ENCODE results near the gene TBC1D19. TPM values are rescaled to one million over a fixed set of nuclear protein-coding genes. Genes with fewer than 3 reads are reported as not detected.

TBC1D19 gene
- polyA plus RNA-seq, 1 donor from 2014 or later = 2.7 TPM

GRCh38 chr4:26782168-26782829 is 198.4 kb downstream of the TBC1D19 start:
- Mint-ChIP-seq H3K4me1 (peaks cover 5 to 10% (median 10%) of the 10 kb centered on the region in 3 donors), H3K27ac (no peak overlapping the region), H3K9me3 (no peaks in the 10 kb centered on the region), H3K36me3 (peaks cover 4% of the 10 kb centered on the region), H3K27me3 (no peaks in the 10 kb centered on the region), H3K4me3 (no peak overlapping the region)

- Mint-ChIP-seq H3K36me3 (peaks cover 4% of the 10 kb centered on the region), H3K27me3 (peaks cover 3% of the 10 kb centered on the region), H3K27ac (no peak overlapping the region), H3K4me1 (peaks cover 10 to 15% (median 15%) of the 10 kb centered on the region in 3 donors), H3K4me3 (no peak overlapping the region), H3K9me3 (no peaks in the 10 kb centered on the region)
These were observed 198.9 kb downstream of the TBC1D19 start for GRCh38 chr4:26782830-26783202.

DNA sequence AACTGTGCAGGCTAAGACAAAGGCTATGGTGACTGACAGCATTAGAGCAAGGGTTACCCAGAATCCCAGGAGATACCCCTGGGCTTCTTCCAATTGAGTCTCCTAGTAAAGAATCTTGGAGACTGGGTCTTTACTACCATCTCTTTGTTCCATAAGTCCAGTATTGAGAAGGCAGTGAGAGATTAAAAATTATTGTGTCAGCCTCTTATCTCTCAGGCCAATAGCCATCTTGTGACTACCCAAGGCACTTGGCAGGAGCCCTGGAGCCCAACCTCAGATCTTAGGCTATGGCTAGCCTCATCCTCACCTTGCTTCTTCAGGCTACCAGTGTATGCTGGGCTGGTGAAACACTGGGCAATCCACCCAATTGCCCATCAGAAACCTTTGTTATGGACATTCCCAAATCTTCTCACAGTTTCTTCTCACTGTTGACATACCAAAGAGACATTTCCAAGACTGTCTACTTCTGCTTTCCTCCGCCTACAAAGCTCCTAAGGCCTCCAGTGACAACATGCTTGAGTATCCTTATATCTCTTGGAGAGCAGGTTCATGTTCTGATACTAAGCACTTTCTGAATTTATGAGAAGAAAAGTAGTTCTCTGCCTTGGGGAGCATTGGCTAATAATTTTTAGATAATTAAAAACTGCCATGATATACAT is 200.5 kb downstream of the TBC1D19 start:
- H3K9me3 Mint-ChIP-seq = no peaks in the 10 kb centered on the region
- H3K27me3 Mint-ChIP-seq = peaks cover 10% of the 10 kb centered on the region
- H3K4me1 Mint-ChIP-seq = peaks cover 12 to 18% (median 17%) of the 10 kb centered on the region in 3 donors
- H3K36me3 Mint-ChIP-seq = peaks cover 4% of the 10 kb centered on the region
- peak overlapping the region in 1 of 3 donors; percentile 20 for H3K27ac Mint-ChIP-seq
- no peak overlapping the region for H3K4me3 Mint-ChIP-seq

GRCh38 chr4:26785312-26785711 is 201.4 kb downstream of the TBC1D19 start:
- Mint-ChIP-seq H3K4me3 (no peak overlapping the region), H3K4me1 (peaks cover 12 to 15% (median 15%) of the 10 kb centered on the region in 3 donors), H3K27me3 (peaks cover 10% of the 10 kb centered on the region), H3K27ac (no peak overlapping the region), H3K9me3 (no peaks in the 10 kb centered on the region), H3K36me3 (peaks cover 4% of the 10 kb centered on the region)

- Mint-ChIP-seq H3K36me3 (peaks cover 4% of the 10 kb centered on the region), H3K4me1 (peaks cover 12 to 14% (median 14%) of the 10 kb centered on the region in 3 donors), H3K27me3 (peaks cover 10% of the 10 kb centered on the region), H3K9me3 (no peaks in the 10 kb centered on the region), H3K27ac (no peak overlapping the region), H3K4me3 (no peak overlapping the region)
These were observed 201.9 kb downstream of the TBC1D19 start for GRCh38 chr4:26785810-26786209.

GRCh38 chr4:26786916-26787315 is 203.0 kb downstream of the TBC1D19 start:
- peaks cover 10% of the 10 kb centered on the region for H3K27me3 Mint-ChIP-seq
- H3K4me3 Mint-ChIP-seq = peak overlapping the region in 2 of 4 donors; percentile 27 to 75
- peaks cover 0 to 2% (median 0%) of the 10 kb centered on the region in 3 donors for H3K9me3 Mint-ChIP-seq
- peaks cover 4% of the 10 kb centered on the region for H3K36me3 Mint-ChIP-seq
- H3K27ac Mint-ChIP-seq = peak overlapping the region in 1 of 3 donors; percentile 27
- peaks cover 12 to 14% (median 14%) of the 10 kb centered on the region in 3 donors for H3K4me1 Mint-ChIP-seq

GRCh38 chr4:26787461-26788340 is 203.8 kb downstream of the TBC1D19 start:
- Mint-ChIP-seq H3K27ac (peak overlapping the region in 1 of 3 donors; percentile 76), H3K9me3 (peaks cover 0 to 2% (median 0%) of the 10 kb centered on the region in 3 donors), H3K4me1 (peaks cover 12 to 14% (median 14%) of the 10 kb centered on the region in 3 donors), H3K4me3 (peak overlapping the region in 2 of 4 donors; percentile 61 to 75), H3K36me3 (peaks cover 4% of the 10 kb centered on the region), H3K27me3 (peaks cover 10% of the 10 kb centered on the region)

- Mint-ChIP-seq H3K27me3 (peaks cover 10% of the 10 kb centered on the region), H3K4me1 (peaks cover 12 to 14% (median 14%) of the 10 kb centered on the region in 3 donors), H3K9me3 (peaks cover 0 to 2% (median 0%) of the 10 kb centered on the region in 3 donors), H3K36me3 (peaks cover 4% of the 10 kb centered on the region), H3K4me3 (no peak overlapping the region), H3K27ac (no peak overlapping the region)
These were observed 204.5 kb downstream of the TBC1D19 start for GRCh38 chr4:26788341-26788733.

- Mint-ChIP-seq H3K9me3 (peaks cover 0 to 2% (median 0%) of the 10 kb centered on the region in 3 donors), H3K4me3 (peak overlapping the region in 1 of 4 donors; percentile 44), H3K36me3 (peaks cover 4% of the 10 kb centered on the region), H3K4me1 (peaks cover 12 to 14% (median 14%) of the 10 kb centered on the region in 3 donors), H3K27me3 (peaks cover 10% of the 10 kb centered on the region), H3K27ac (no peak overlapping the region)
These were observed 205.3 kb downstream of the TBC1D19 start for GRCh38 chr4:26789208-26789607.

GRCh38 chr4:26791346-26791745 is 207.5 kb downstream of the TBC1D19 start:
- no peak overlapping the region for H3K4me3 Mint-ChIP-seq
- peaks cover 10% of the 10 kb centered on the region for H3K27me3 Mint-ChIP-seq
- peaks cover 0 to 2% (median 0%) of the 10 kb centered on the region in 3 donors for H3K9me3 Mint-ChIP-seq
- H3K36me3 Mint-ChIP-seq = no peaks in the 10 kb centered on the region
- H3K4me1 Mint-ChIP-seq = peaks cover 11 to 14% (median 12%) of the 10 kb centered on the region in 3 donors
- H3K27ac Mint-ChIP-seq = no peak overlapping the region

DNA sequence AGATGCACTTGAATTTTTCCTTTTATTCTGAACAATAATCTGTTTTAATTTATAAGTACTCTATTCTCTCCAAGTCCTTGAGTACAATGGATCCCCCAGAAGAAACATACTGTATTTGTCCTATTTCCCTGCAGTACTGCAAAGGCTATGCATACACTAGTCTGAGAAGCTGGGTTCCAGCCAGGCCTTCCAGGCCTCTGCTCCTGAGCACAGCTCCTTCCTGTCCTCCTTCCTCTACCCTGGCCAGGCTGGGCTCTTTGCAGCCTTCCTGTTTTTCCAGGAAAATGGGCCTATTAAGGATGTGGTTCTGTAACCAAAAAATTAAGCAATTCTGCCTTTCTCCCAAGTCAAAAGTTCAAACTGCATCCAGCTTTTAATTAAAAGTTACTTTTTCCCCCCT is 208.8 kb downstream of the TBC1D19 start:
- Mint-ChIP-seq H3K36me3 (no peaks in the 10 kb centered on the region), H3K27ac (no peak overlapping the region), H3K9me3 (peaks cover 0 to 2% (median 2%) of the 10 kb centered on the region in 3 donors), H3K4me1 (peaks cover 4% of the 10 kb centered on the region in 3 donors), H3K27me3 (peaks cover 12% of the 10 kb centered on the region), H3K4me3 (no peak overlapping the region)

DNA sequence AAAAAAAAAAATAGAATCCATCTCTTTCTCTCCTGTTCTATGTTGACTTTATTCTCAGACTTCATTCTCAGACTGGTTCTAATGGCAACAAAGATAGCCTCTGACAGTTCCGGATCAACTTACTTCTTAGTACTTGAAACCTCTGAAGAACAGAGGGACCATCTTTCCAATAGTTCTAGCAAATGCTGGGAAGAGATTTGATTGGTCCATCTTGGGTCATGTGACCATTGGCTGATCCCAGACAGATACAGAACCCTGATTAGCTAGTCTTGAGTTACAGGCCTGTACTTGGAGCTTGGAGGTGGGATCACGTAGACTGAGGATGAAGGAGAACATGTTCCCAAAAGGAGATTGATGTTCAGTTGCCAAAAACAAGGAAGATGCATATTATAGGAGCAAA is 209.9 kb downstream of the TBC1D19 start:
- Mint-ChIP-seq H3K27ac (no peak overlapping the region), H3K27me3 (peaks cover 5% of the 10 kb centered on the region), H3K36me3 (peaks cover 1% of the 10 kb centered on the region), H3K4me1 (no peaks in the 10 kb centered on the region), H3K4me3 (no peak overlapping the region), H3K9me3 (peaks cover 0 to 3% (median 2%) of the 10 kb centered on the region in 3 donors)

- no peak overlapping the region for H3K4me3 Mint-ChIP-seq
- H3K36me3 Mint-ChIP-seq = peaks cover 1% of the 10 kb centered on the region
- peaks cover 3% of the 10 kb centered on the region for H3K27me3 Mint-ChIP-seq
- peaks cover 0 to 3% (median 0%) of the 10 kb centered on the region in 3 donors for H3K9me3 Mint-ChIP-seq
- H3K27ac Mint-ChIP-seq = no peak overlapping the region
- no peaks in the 10 kb centered on the region for H3K4me1 Mint-ChIP-seq
These were observed 212.2 kb downstream of the TBC1D19 start for GRCh38 chr4:26796081-26796480.

DNA sequence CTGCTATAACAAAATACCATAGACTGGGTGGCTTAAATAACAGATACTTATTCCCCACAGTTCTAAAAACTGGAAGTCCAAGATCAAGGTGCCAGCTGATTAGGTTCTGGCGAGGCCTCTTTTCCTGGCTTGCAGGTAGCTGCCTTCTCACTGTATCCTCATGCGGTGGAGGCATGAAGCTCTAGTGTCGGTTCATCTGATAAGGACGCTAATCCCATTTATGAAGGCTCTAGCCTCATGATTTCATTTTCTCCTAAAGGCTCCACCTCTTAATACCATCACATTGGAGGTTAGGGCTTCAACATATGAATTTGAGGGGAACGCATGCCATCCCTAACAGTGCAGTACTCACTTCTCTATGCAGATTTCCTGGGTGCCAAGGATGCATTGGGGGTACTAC is 218.9 kb downstream of the TBC1D19 start:
- peaks cover 3% of the 10 kb centered on the region for H3K36me3 Mint-ChIP-seq
- no peak overlapping the region for H3K27ac Mint-ChIP-seq
- H3K4me3 Mint-ChIP-seq = no peak overlapping the region
- H3K4me1 Mint-ChIP-seq = peaks cover 10 to 14% (median 10%) of the 10 kb centered on the region in 3 donors
- H3K27me3 Mint-ChIP-seq = no peaks in the 10 kb centered on the region
- peaks cover 0 to 2% (median 0%) of the 10 kb centered on the region in 3 donors for H3K9me3 Mint-ChIP-seq
